Heart right ventricle (tissue), 16 donors: Measurements from ENCODE around the gene RCAN1. TPM values are rescaled to one million over a fixed set of nuclear protein-coding genes. Genes with fewer than 3 reads are reported as not detected.

Experiments
- ATAC-seq, 8 donors: fragments of 200-7000 bp; cut with Tn5 transposase; one replicate each; pipeline ENCODE4 v1.9.1; 2020; ENCODE audit warnings: mild to moderate bottlenecking in 8 of 8, moderate library complexity in 8 of 8, moderate number of reproducible peaks in 1 of 8
- DNase-seq, 2 donors: peaks; one replicate each; pipeline ENCODE4 v3.0.0-alpha.2; 2020
- H3K27ac ChIP-seq, 10 donors: fragments of 200-600 bp; sonication (generic) in 2 of 10; one replicate each; pipeline versions ENCODE4 v1.5.0 to v1.8.0; 2020 to 2022; ENCODE audit warnings: mild to moderate bottlenecking in 3 of 10
- H3K27me3 ChIP-seq, 7 donors: fragments of 200-600 bp; one replicate each; pipeline ENCODE4 v1.8.0; 2021 to 2022; ENCODE audit warnings: mild to moderate bottlenecking in 2 of 7
- H3K36me3 ChIP-seq, 9 donors: fragments of 200-600 bp; sonication (generic) in 1 of 9; one replicate each; pipeline versions ENCODE4 v1.5.0 to v1.8.0; 2020 to 2022; ENCODE audit warnings: mild to moderate bottlenecking in 2 of 9
- H3K4me1 ChIP-seq, 9 donors: fragments of 200-600 bp; sonication (generic) in 1 of 9; one replicate each; pipeline versions ENCODE4 v1.5.0 to v1.8.0; 2020 to 2022; ENCODE audit warnings: mild to moderate bottlenecking in 4 of 9
- H3K4me3 ChIP-seq, 10 donors: fragments of 200-600 bp; sonication (generic) in 2 of 10; one replicate each; pipeline versions ENCODE4 v1.5.0 to v1.8.0; 2020 to 2022; ENCODE audit warnings: mild to moderate bottlenecking in 7 of 10, moderate library complexity in 2 of 10
- H3K9me3 ChIP-seq, 11 donors: fragments of 200-600 bp in 10 of 11; sonication (generic) in 2 of 11; one replicate each; pipeline versions ENCODE4 v1.5.0 to v1.8.0; 2013 to 2022; ENCODE audit warnings: mild to moderate bottlenecking in 2 of 11, control low read depth in 1 of 11, moderate library complexity in 1 of 11
- CTCF ChIP-seq, 9 donors: fragments of 200-600 bp; sonication (generic) in 2 of 9; IDR thresholded peaks; one replicate each; pipeline versions ENCODE4 v1.5.0 to v1.8.0; 2021 to 2022; ENCODE audit warnings: antibody characterized with exemption in 9 of 9, mild to moderate bottlenecking in 5 of 9, moderate library complexity in 1 of 9
- WGBS, 2 donors: extraction: QIAGEN DNeasy Blood & Tissue Kit; methylation state at CpG; one replicate each; pipeline ENCODE4 v1.1.7; 2013; ENCODE audit warnings: inconsistent platforms in 1 of 2; 5-methylcytosine and 5-hydroxymethylcytosine counted together
- intact Hi-C, 10 donors: fragments of 100-400 bp; cut with DNase I; formaldehyde crosslinking; loops; one replicate each; pipeline versions ENCODE4 v1.11.1 to v1.14.2; 2022
- polyA plus RNA-seq, 2 donors: library from polyadenylated mRNA; stranded (reverse); fragments of 200-250 nt; gene quantifications; one replicate each; pipeline ENCODE4 v1.2.3, GENCODE V29; 2013
- total RNA-seq, 10 donors: library from RNA; stranded (reverse); fragmentation: NEBNext Ultra II Directional in 3 of 10; extraction: Animal tissue kit (Norgen Biotek cat#: 25700) in 3 of 10; gene quantifications; one replicate each; pipeline versions ENCODE4 v1.2.1 to v1.2.4, GENCODE V29; 2021 to 2023
- donor health status: Arrhythmogenic right ventricular cardiomyopathy.
- donor health status: ischemic (EF 13 %, LVEDD 7.1; RV severe dilation, severe dysfunction).
- donor health status: healthy with polysubstance abuse.
- donor health status: DM: no; HTN: yes; CAD: no.
- donor health status: DM: no; HTN: no; CAD: no.
- donor health status: ischemic (EF 25% LVEDD 6.9; RV normal size, moderate dysfunction).
- donor health status: ischemic (EF 25% LVEDD 5.7; RV mildly dilated, moderate dysfunction).
- donor health status: healthy.
- donor health status: DM: yes; HTN: yes; CAD: no.
- donor health status: Ischemic cardiomyopathy.
- donor health status: ischemic (EF 35%, LVEDD 5.7; RV mildly dilated, moderate dysfunction).
- donor health status: nonischemic (EF 11% LVEDD 7.7; RV severe dilation, severe dysfunction).
- donor health status: DM: yes; HTN: yes; CAD: no.
- donor health status: PGD.
- donor health status: ischemic (EF 29% LVEDD 5.4; RV normal size, mild dysfunction).
- donor health status: nonischemic (EF 23%, LVEDD 6.1; RV moderate dilation, normal function).

Gene RCAN1
- total and polyA plus RNA-seq, 12 donors = 24.1 to 389 (median 60.1) TPM

- Histone ChIP-seq H3K27ac (peak overlapping the region in 3 of 10 donors; percentile 34 to 84 (median 49)), H3K36me3 (peaks cover 0 to 79% (median 16%) of the 10 kb centered on the region in 9 donors), H3K4me3 (no peak overlapping the region), H3K9me3 (no peaks in the 10 kb centered on the region), H3K4me1 (peaks cover 7 to 81% (median 39%) of the 10 kb centered on the region in 9 donors), H3K27me3 (no peaks in the 10 kb centered on the region)
- 92 to 93% methylated on average over 20 of the region's 20 CpGs for whole genome bisulfite sequencing, 2 donors
- peak in 3 of 8 donors; percentile 22 to 40 (median 27) for ATAC-seq
- no peak for TF ChIP-seq CTCF (IDR thresholded peaks at IDR 0.05)
- intact Hi-C loops = loop anchor here in 4 of 10 donors (5.0 kb wide), 2 partner anchors 71 to 81 kb away; no protein-coding TSS in a partner anchor
- peak in 1 of 2 donors; percentile 39 for DNase-seq
These were observed 94.0 kb downstream of the RCAN1 start for GRCh38 chr21:34520764-34521508.

- 86 to 88% methylated on average over 6 of the region's 6 CpGs for WGBS, 2 donors
- TF ChIP-seq CTCF (IDR thresholded peaks at IDR 0.05) = no peak
- Histone ChIP-seq H3K9me3 (no peaks in the 10 kb centered on the region), H3K4me3 (no peak overlapping the region), H3K27me3 (no peaks in the 10 kb centered on the region), H3K27ac (peak overlapping the region in 3 of 10 donors; percentile 34 to 84 (median 49)), H3K4me1 (peaks cover 7 to 75% (median 32%) of the 10 kb centered on the region in 9 donors), H3K36me3 (peaks cover 0 to 84% (median 16%) of the 10 kb centered on the region in 9 donors)
- ATAC-seq (no peak), DNase-seq (no peak)
- intact Hi-C loops = loop anchor here in 4 of 10 donors (5.0 kb wide), 2 partner anchors 72 to 82 kb away; no protein-coding TSS in a partner anchor
These were observed 94.6 kb downstream of the RCAN1 start for GRCh38 chr21:34520281-34520680.

- intact Hi-C loops = loop anchor here in 4 of 10 donors (5.0 kb wide), 2 partner anchors 73 to 83 kb away; no protein-coding TSS in a partner anchor
- no peak overlapping the region for H3K4me3 ChIP-seq
- DNase-seq (no peak), ATAC-seq (no peak)
- TF ChIP-seq CTCF (IDR thresholded peaks at IDR 0.05) = no peak
- H3K4me1 ChIP-seq = peaks cover 2 to 69% (median 26%) of the 10 kb centered on the region in 9 donors
- peak overlapping the region in 1 of 10 donors; percentile 84 for H3K27ac ChIP-seq
- no peaks in the 10 kb centered on the region for H3K9me3 ChIP-seq
- H3K36me3 ChIP-seq = peaks cover 0 to 84% (median 16%) of the 10 kb centered on the region in 9 donors
- no peaks in the 10 kb centered on the region for H3K27me3 ChIP-seq
- WGBS, 2 donors = 91 to 96% methylated on average over 8 of the region's 8 CpGs
These were observed 95.2 kb downstream of the RCAN1 start for GRCh38 chr21:34519694-34520093.

- ATAC-seq = no peak
- intact Hi-C loops = no loop called here
- peaks cover 0 to 63% (median 27%) of the 10 kb centered on the region in 9 donors for H3K4me1 ChIP-seq
- DNase-seq = no peak
- no peaks in the 10 kb centered on the region for H3K27me3 ChIP-seq
- WGBS, 2 donors = 88 to 89% methylated on average over 4 of the region's 4 CpGs
- peak overlapping the region in 4 of 10 donors; percentile 12 to 63 (median 36) for H3K27ac ChIP-seq
- no peaks in the 10 kb centered on the region for H3K9me3 ChIP-seq
- peaks cover 0 to 89% (median 16%) of the 10 kb centered on the region in 9 donors for H3K36me3 ChIP-seq
- H3K4me3 ChIP-seq = no peak overlapping the region
- no peak for TF ChIP-seq CTCF (IDR thresholded peaks at IDR 0.05)
These were observed 95.9 kb downstream of the RCAN1 start for GRCh38 chr21:34519016-34519415.
